H1 (cell line): ENCODE measurements around the gene CASP12. TPM values are rescaled to one million over a fixed set of nuclear protein-coding genes. Genes with fewer than 3 reads are reported as not detected.

Source experiments
- CHD1 ChIP-seq: IDR thresholded peaks from 2 replicates; pipeline ENCODE4 v1.6.1; 2012; ENCODE audit warnings: low read depth, low read length, improper control_type of control experiment
- CHD2 ChIP-seq: IDR thresholded peaks from 2 replicates; pipeline ENCODE4 v1.6.1; 2012; ENCODE audit warnings: low read length, improper control_type of control experiment
- CTBP2 ChIP-seq: IDR thresholded peaks from 2 replicates; pipeline ENCODE4 v1.7.0; 2011; ENCODE audit warnings: borderline replicate concordance, mild to moderate bottlenecking, moderate library complexity, mixed read lengths, low read length; ENCODE audit not compliant: insufficient read depth, insufficient read length
- POLR2A ChIP-seq, 2 experiments: IDR thresholded peaks; 1 replicate in 1 of 2; 2 replicates in 1 of 2; pipeline ENCODE4 v1.6.1; 2011; ENCODE audit warnings: low read depth in 2 of 2, low read length in 2 of 2, mild to moderate bottlenecking in 2 of 2; ENCODE audit errors: control extremely low read depth in 1 of 2
- RNF2 ChIP-seq: fragments of 200-900, 300-1000 bp; sonication (generic); IDR thresholded peaks from 2 replicates; pipeline ENCODE4 v1.7.1; 2016; ENCODE audit warnings: borderline replicate concordance, low read depth, mild to moderate bottlenecking, antibody characterized with exemption, low read length; ENCODE audit not compliant: poor library complexity, severe bottlenecking; ENCODE audit errors: missing control alignments
- SAP30 ChIP-seq: fragments of 300-600 bp; sonication (generic); IDR thresholded peaks from 2 replicates; pipeline ENCODE4 v1.7.1; 2012; ENCODE audit warnings: low read length, moderate library complexity, mild to moderate bottlenecking, inconsistent platforms; ENCODE audit not compliant: insufficient read depth, insufficient replicate concordance
- SIN3A ChIP-seq, 2 experiments: IDR thresholded peaks in 1 of 2; conservative IDR thresholded peaks in 1 of 2; 2 replicates each; pipeline ENCODE4 v1.6.1; 2011 to 2012; ENCODE audit warnings: low read length in 2 of 2, improper control_type of control experiment in 1 of 2, low read depth in 1 of 2, mild to moderate bottlenecking in 1 of 2
- SIRT6 ChIP-seq: IDR thresholded peaks from one replicate; pipeline ENCODE4 v1.7.1; 2012; ENCODE audit warnings: low read length, inconsistent platforms
- SP4 ChIP-seq: IDR thresholded peaks from 2 replicates; pipeline ENCODE4 v1.6.1; 2012; ENCODE audit warnings: low read length, inconsistent platforms
- polyA plus RNA-seq, 7 experiments: library from polyadenylated mRNA; depleted of rRNA in 3 of 7; stranded (reverse) in 5 of 7; unstranded in 2 of 7; fragments of >200 nt in 5 of 7; fragments of 200-250 nt in 2 of 7; gene quantifications; 1 replicate in 5 of 7; 2 replicates in 1 of 7; 4 replicates in 1 of 7; pipeline versions ENCODE4 v1.2.1 to v1.2.3, GENCODE V29; 2011 to 2013; ENCODE audit warnings: missing spikeins in 2 of 7, mixed read lengths in 2 of 7
- total RNA-seq: library from RNA; stranded (reverse); fragmentation: NEBNext Ultra II Directional; extraction: Animal tissue kit (Norgen Biotek cat#: 25700); gene quantifications from 2 replicates; pipeline ENCODE4 v1.2.1, GENCODE V29; 2021
- TF ChIP-seq, protein P1 (sequence below): fragments of 300-600 bp; sonication (generic); IDR thresholded peaks from 2 replicates; pipeline ENCODE4 v1.7.1; 2012; ENCODE audit warnings: low read length, moderate library complexity, mild to moderate bottlenecking, inconsistent platforms; ENCODE audit not compliant: insufficient replicate concordance

CASP12 gene
- total and polyA plus RNA-seq, 2 of the 8 experiments (the other 6 are each of a cell fraction or from before 2014, with no cell fraction given): not detected

DNA sequence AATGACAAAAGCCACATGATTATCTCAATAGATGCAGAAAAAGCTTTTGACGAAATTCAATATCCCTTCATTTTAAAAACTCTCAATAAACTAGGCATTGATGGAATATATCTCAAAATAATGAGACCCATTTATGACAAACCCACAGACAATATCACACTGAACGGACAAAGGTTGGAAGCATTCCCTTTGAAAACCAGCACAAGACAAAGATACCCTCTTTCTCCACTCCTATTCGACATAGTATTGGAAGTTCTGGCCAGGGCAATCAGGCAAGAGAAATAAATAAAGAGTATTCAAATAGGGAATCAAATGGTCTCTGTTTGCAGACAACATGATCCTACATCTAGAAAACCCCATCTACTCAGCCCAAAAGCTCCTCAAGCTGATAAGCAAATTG is 52.0 kb downstream of the CASP12 start (continued):
- TF ChIP-seq, protein P1, sequence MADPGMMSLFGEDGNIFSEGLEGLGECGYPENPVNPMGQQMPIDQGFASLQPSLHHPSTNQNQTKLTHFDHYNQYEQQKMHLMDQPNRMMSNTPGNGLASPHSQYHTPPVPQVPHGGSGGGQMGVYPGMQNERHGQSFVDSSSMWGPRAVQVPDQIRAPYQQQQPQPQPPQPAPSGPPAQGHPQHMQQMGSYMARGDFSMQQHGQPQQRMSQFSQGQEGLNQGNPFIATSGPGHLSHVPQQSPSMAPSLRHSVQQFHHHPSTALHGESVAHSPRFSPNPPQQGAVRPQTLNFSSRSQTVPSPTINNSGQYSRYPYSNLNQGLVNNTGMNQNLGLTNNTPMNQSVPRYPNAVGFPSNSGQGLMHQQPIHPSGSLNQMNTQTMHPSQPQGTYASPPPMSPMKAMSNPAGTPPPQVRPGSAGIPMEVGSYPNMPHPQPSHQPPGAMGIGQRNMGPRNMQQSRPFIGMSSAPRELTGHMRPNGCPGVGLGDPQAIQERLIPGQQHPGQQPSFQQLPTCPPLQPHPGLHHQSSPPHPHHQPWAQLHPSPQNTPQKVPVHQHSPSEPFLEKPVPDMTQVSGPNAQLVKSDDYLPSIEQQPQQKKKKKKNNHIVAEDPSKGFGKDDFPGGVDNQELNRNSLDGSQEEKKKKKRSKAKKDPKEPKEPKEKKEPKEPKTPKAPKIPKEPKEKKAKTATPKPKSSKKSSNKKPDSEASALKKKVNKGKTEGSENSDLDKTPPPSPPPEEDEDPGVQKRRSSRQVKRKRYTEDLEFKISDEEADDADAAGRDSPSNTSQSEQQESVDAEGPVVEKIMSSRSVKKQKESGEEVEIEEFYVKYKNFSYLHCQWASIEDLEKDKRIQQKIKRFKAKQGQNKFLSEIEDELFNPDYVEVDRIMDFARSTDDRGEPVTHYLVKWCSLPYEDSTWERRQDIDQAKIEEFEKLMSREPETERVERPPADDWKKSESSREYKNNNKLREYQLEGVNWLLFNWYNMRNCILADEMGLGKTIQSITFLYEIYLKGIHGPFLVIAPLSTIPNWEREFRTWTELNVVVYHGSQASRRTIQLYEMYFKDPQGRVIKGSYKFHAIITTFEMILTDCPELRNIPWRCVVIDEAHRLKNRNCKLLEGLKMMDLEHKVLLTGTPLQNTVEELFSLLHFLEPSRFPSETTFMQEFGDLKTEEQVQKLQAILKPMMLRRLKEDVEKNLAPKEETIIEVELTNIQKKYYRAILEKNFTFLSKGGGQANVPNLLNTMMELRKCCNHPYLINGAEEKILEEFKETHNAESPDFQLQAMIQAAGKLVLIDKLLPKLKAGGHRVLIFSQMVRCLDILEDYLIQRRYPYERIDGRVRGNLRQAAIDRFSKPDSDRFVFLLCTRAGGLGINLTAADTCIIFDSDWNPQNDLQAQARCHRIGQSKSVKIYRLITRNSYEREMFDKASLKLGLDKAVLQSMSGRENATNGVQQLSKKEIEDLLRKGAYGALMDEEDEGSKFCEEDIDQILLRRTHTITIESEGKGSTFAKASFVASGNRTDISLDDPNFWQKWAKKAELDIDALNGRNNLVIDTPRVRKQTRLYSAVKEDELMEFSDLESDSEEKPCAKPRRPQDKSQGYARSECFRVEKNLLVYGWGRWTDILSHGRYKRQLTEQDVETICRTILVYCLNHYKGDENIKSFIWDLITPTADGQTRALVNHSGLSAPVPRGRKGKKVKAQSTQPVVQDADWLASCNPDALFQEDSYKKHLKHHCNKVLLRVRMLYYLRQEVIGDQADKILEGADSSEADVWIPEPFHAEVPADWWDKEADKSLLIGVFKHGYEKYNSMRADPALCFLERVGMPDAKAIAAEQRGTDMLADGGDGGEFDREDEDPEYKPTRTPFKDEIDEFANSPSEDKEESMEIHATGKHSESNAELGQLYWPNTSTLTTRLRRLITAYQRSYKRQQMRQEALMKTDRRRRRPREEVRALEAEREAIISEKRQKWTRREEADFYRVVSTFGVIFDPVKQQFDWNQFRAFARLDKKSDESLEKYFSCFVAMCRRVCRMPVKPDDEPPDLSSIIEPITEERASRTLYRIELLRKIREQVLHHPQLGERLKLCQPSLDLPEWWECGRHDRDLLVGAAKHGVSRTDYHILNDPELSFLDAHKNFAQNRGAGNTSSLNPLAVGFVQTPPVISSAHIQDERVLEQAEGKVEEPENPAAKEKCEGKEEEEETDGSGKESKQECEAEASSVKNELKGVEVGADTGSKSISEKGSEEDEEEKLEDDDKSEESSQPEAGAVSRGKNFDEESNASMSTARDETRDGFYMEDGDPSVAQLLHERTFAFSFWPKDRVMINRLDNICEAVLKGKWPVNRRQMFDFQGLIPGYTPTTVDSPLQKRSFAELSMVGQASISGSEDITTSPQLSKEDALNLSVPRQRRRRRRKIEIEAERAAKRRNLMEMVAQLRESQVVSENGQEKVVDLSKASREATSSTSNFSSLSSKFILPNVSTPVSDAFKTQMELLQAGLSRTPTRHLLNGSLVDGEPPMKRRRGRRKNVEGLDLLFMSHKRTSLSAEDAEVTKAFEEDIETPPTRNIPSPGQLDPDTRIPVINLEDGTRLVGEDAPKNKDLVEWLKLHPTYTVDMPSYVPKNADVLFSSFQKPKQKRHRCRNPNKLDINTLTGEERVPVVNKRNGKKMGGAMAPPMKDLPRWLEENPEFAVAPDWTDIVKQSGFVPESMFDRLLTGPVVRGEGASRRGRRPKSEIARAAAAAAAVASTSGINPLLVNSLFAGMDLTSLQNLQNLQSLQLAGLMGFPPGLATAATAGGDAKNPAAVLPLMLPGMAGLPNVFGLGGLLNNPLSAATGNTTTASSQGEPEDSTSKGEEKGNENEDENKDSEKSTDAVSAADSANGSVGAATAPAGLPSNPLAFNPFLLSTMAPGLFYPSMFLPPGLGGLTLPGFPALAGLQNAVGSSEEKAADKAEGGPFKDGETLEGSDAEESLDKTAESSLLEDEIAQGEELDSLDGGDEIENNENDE: no peak
- TF ChIP-seq SAP30 (no peak), SP4 (no peak), CHD1 (no peak), CHD2 (no peak), RNF2 (no peak), SIRT6 (no peak), CTBP2 (no peak), SIN3A (conservative IDR thresholded peaks at IDR 0.05 in 1 of 2, IDR thresholded peaks at IDR 0.05 in 1 of 2; ENCODE audit: low read depth in 1 of 2, low read length in 2 of 2) (no peak), POLR2A (IDR thresholded peaks at IDR 0.05; ENCODE audit: control extremely low read depth in 1 of 2, low read depth in 2 of 2, low read length in 2 of 2) (no peak)
